Keratinocyte (primary cell): Measurements from ENCODE around the gene IQGAP3. TPM values are rescaled to one million over a fixed set of nuclear protein-coding genes. Genes with fewer than 3 reads are reported as not detected.
"Not testable (repeated sequence)": the region's sequence is repeated elsewhere in the genome, so short reads cannot be mapped to it uniquely, and the experiment has no call there.

Experiments
- DNase-seq: peaks from one replicate; pipeline ENCODE4 v3.0.0-alpha.2; 2011; ENCODE audit warnings: low read depth, missing footprints, low spot score
- FAIRE-seq: peaks from 2 replicates; lab custom pipeline; 2011; peaks lifted over from hg19 to GRCh38; lab: Jason Lieb, UNC
- H2AFZ ChIP-seq: 2 replicates; pipeline ENCODE4 v1.6.0; 2012; ENCODE audit warnings: low read length, control low read depth, inconsistent platforms; ENCODE audit not compliant: control insufficient read depth
- H3K27ac ChIP-seq: 2 replicates; pipeline ENCODE4 v1.5.1; 2011; ENCODE audit warnings: low read length; ENCODE audit not compliant: control insufficient read depth, insufficient read depth
- H3K27me3 ChIP-seq: 3 replicates; pipeline ENCODE4 v1.6.0; 2011; ENCODE audit warnings: low read length; ENCODE audit not compliant: control insufficient read depth, insufficient read depth; ENCODE audit errors: extremely low read depth
- H3K36me3 ChIP-seq, 2 experiments: 2 replicates in 1 of 2; 3 replicates in 1 of 2; pipeline ENCODE4 v1.5.1; 2011; ENCODE audit warnings: low read length in 2 of 2, mild to moderate bottlenecking in 1 of 2; ENCODE audit not compliant: control insufficient read depth in 2 of 2, insufficient read depth in 2 of 2; ENCODE audit errors: extremely low read depth in 1 of 2
- H3K4me1 ChIP-seq: 3 replicates; pipeline ENCODE4 v1.5.1; 2011; ENCODE audit warnings: low read length; ENCODE audit not compliant: control insufficient read depth, insufficient read depth; ENCODE audit errors: extremely low read depth
- H3K4me2 ChIP-seq: 3 replicates; pipeline ENCODE4 v1.6.0; 2011; ENCODE audit warnings: low read depth, low read length; ENCODE audit not compliant: control insufficient read depth, insufficient read depth; ENCODE audit errors: extremely low read depth
- H3K4me3 ChIP-seq, 3 experiments: fragments of 200-600 bp in 1 of 3; sonication (generic) in 1 of 3; 2 replicates in 2 of 3; 3 replicates in 1 of 3; pipeline ENCODE4 v1.5.1; 2011 to 2016; ENCODE audit warnings: low read length in 3 of 3, mild to moderate bottlenecking in 3 of 3, control low read depth in 2 of 3, inconsistent platforms in 1 of 3, low read depth in 1 of 3, mixed read lengths in 1 of 3, mixed run types in 1 of 3, moderate library complexity in 1 of 3; ENCODE audit not compliant: control insufficient read depth in 2 of 3, insufficient read depth in 2 of 3; ENCODE audit errors: extremely low read depth in 1 of 3
- H3K79me2 ChIP-seq: 2 replicates; pipeline ENCODE4 v1.6.0; 2012; ENCODE audit warnings: low read length; ENCODE audit not compliant: control insufficient read depth, insufficient read depth
- H3K9ac ChIP-seq: 3 replicates; pipeline ENCODE4 v1.6.0; 2011; ENCODE audit warnings: low read length; ENCODE audit not compliant: control insufficient read depth, insufficient read depth; ENCODE audit errors: extremely low read depth
- H3K9me1 ChIP-seq: 3 replicates; pipeline ENCODE4 v1.6.0; 2011; ENCODE audit warnings: low read length; ENCODE audit not compliant: control insufficient read depth, insufficient read depth; ENCODE audit errors: extremely low read depth
- H3K9me3 ChIP-seq: 2 replicates; pipeline ENCODE4 v1.5.1; 2012; ENCODE audit warnings: low read depth, low read length; ENCODE audit not compliant: control insufficient read depth
- H4K20me1 ChIP-seq: 3 replicates; pipeline ENCODE4 v1.6.0; 2011; ENCODE audit warnings: low read length; ENCODE audit not compliant: control insufficient read depth, insufficient read depth; ENCODE audit errors: extremely low read depth
- CTCF ChIP-seq, 3 experiments: IDR thresholded peaks in 1 of 3; conservative IDR thresholded peaks in 1 of 3; optimal IDR thresholded peaks in 1 of 3; 2 replicates in 2 of 3; 3 replicates in 1 of 3; pipeline versions ENCODE3 to v1.5.1; 2011; ENCODE audit warnings: low read length in 3 of 3, mild to moderate bottlenecking in 3 of 3, moderate library complexity in 2 of 3, control low read depth in 1 of 3, inconsistent platforms in 1 of 3; ENCODE audit not compliant: insufficient read depth in 2 of 3; ENCODE audit errors: extremely low read depth in 1 of 3
- EZH2 ChIP-seq: IDR thresholded peaks from one replicate; pipeline ENCODE4 v1.6.1; 2012; ENCODE audit warnings: inconsistent platforms, mild to moderate bottlenecking, low read length, moderate library complexity
- dilution Hi-C: fragments of 300-500 bp; cut with MboI; formaldehyde crosslinking; loops from one replicate; pipeline ENCODE4 v1.7.0; 2020; ENCODE audit warnings: low sequenced_read_pairs; ENCODE audit not compliant: extremely low pct_ligation_motif_present
- polyA plus RNA-seq, 5 experiments: library from polyadenylated mRNA; depleted of rRNA in 3 of 5; stranded (reverse) in 3 of 5; stranded (forward) in 1 of 5; unstranded in 1 of 5; fragments of >200 nt; gene quantifications; 1 replicate in 1 of 5; 2 replicates in 3 of 5; 3 replicates in 1 of 5; pipeline versions ENCODE4 v1.2.1 to v1.2.3, GENCODE V29; 2011 to 2012; ENCODE audit warnings: missing spikeins in 2 of 5, low read depth in 1 of 5, low replicate concordance in 1 of 5

The IQGAP3 gene
- polyA plus RNA-seq, 1 donor (not counting 4 experiments of a cell fraction or from before 2014, with no cell fraction given): 5.3 TPM

- Histone ChIP-seq H3K27ac (no peak overlapping the region), H3K36me3 (peaks cover 0 to 29% of the 10 kb centered on the region in 2 experiments), H3K79me2 (no peaks in the 10 kb centered on the region), H3K4me3 (no peak overlapping the region), H3K4me2 (no peak overlapping the region), H3K4me1 (peaks cover 2% of the 10 kb centered on the region), H3K27me3 (no peaks in the 10 kb centered on the region), H3K9ac (no peak overlapping the region), H3K9me3 (no peaks in the 10 kb centered on the region), H2AFZ (no peak overlapping the region), H4K20me1 (no peaks in the 10 kb centered on the region), H3K9me1 (no peaks in the 10 kb centered on the region)
- no peak for DNase-seq
- dilution Hi-C loops: no loop called here
- no peak for FAIRE-seq
- no peak for TF ChIP-seq CTCF (optimal IDR thresholded peaks at IDR 0.05 in 1 of 3, IDR thresholded peaks at IDR 0.05 in 1 of 3, conservative IDR thresholded peaks at IDR 0.05 in 1 of 3; ENCODE audit: extremely low read depth in 1 of 3, insufficient read depth in 2 of 3, low read length in 3 of 3)
- TF ChIP-seq EZH2: no peak
These were observed 17.4 kb downstream of the IQGAP3 start for GRCh38 chr1:156554971-156555370.

DNA sequence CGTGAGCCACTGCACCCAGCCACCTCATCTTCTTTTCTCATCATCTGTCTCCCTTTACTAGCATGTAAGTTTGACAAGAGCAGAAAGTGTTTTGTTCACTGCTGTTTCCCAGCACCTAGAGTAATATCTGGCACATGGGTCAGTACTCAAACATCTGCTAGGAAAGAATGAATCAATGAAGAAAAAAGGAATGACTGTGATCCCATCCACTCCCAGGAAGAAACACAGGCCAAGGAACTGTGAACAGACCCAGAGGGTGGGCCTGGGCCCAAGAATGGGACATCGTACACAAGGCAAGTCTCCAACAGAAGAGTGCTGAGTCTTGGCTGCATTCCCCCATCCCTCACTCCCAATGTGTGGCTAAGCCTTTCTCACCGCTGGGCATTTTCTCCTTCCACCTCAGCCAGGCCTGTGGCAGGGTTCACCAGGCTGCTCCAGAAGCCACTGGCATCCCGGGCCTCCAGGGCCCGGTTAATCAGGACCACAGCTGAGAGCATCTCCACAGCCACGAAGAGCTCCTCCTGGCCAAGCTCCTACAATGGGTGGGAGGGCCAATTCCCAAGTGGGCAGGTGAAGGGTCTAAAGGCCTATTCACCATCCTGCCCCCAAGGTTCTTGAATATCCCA lies 18.4 kb downstream of the IQGAP3 start:
- Histone ChIP-seq H3K27ac (no peak overlapping the region), H3K79me2 (no peaks in the 10 kb centered on the region), H2AFZ (no peak overlapping the region), H3K9ac (no peak overlapping the region), H3K36me3 (peaks cover 0 to 30% of the 10 kb centered on the region in 2 experiments), H3K27me3 (no peaks in the 10 kb centered on the region), H4K20me1 (no peaks in the 10 kb centered on the region), H3K9me1 (no peaks in the 10 kb centered on the region), H3K4me1 (peaks cover 2% of the 10 kb centered on the region), H3K4me2 (no peak overlapping the region), H3K9me3 (no peaks in the 10 kb centered on the region), H3K4me3 (no peak overlapping the region)
- DNase-seq: no peak
- dilution Hi-C loops: no loop called here
- no peak for TF ChIP-seq EZH2
- TF ChIP-seq CTCF (optimal IDR thresholded peaks at IDR 0.05 in 1 of 3, IDR thresholded peaks at IDR 0.05 in 1 of 3, conservative IDR thresholded peaks at IDR 0.05 in 1 of 3; ENCODE audit: extremely low read depth in 1 of 3, insufficient read depth in 2 of 3, low read length in 3 of 3): no peak
- no peak for FAIRE-seq

DNA sequence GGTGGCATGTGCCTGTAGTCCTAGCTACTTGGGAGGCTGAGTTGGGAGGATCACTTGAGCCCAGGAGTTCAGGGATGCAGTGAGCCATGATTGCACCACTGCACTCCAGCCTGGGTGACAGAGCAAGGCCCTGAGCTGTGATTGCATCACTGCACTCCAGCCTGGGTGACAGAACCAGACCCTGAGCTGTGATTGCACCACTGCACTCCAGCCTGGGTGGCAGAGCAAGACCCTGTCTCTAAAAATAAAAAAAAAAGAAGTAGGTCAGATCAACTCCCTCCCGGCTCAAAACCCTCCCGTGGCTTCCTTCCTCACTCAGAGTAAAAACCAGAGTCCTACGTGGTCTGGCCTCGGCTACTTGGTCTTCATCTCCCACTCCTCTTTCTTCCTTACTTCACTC lies 19.4 kb downstream of the IQGAP3 start:
- H2AFZ ChIP-seq, FAIRE-seq, dilution Hi-C loops, H3K27ac ChIP-seq, H3K27me3 ChIP-seq, H3K4me2 ChIP-seq, H3K9me3 ChIP-seq, H3K4me1 ChIP-seq, H4K20me1 ChIP-seq, H3K9me1 ChIP-seq, DNase-seq, H3K9ac ChIP-seq, H3K4me3 ChIP-seq, H3K79me2 ChIP-seq: not testable (repeated sequence)
- peaks cover 2 to 34% of the 10 kb centered on the region in 2 experiments for H3K36me3 ChIP-seq
